ENCODE results near the gene AQP3.
"Not testable (repeated sequence)": the region's sequence is repeated elsewhere in the genome, so short reads cannot be mapped to it uniquely, and the experiment has no call there.

AQP3 gene

GRCh38 chr9:33465596-33466564, 18.5 kb upstream of the AQP3 start:
- in situ Hi-C loops (cut with MboI; ENCODE audit: low sequenced_read_pairs), result no loop called here

- in situ Hi-C loops (cut with MboI; ENCODE audit: low sequenced_read_pairs), result no loop called here
Observed at GRCh38 chr9:33465096-33465495, 17.7 kb upstream of the AQP3 start.

- in situ Hi-C loops (cut with MboI; ENCODE audit: low sequenced_read_pairs), result no loop called here
Observed at GRCh38 chr9:33464045-33464636, 16.7 kb upstream of the AQP3 start.

- in situ Hi-C loops (cut with MboI; ENCODE audit: low sequenced_read_pairs), result no loop called here
Observed at GRCh38 chr9:33463151-33463550, 15.8 kb upstream of the AQP3 start.

GRCh38 chr9:33461492-33461891, 14.1 kb upstream of the AQP3 start:
- in situ Hi-C loops (cut with MboI; ENCODE audit: low sequenced_read_pairs), result no loop called here

- in situ Hi-C loops (cut with MboI; ENCODE audit: low sequenced_read_pairs), result no loop called here
Observed at GRCh38 chr9:33460854-33461253, 13.5 kb upstream of the AQP3 start.

- in situ Hi-C loops (cut with MboI; ENCODE audit: low sequenced_read_pairs), result no loop called here
Observed at GRCh38 chr9:33459115-33459514, 11.7 kb upstream of the AQP3 start.

- in situ Hi-C loops (cut with MboI; ENCODE audit: low sequenced_read_pairs), result no loop called here
Observed at GRCh38 chr9:33458444-33458843, 11.1 kb upstream of the AQP3 start.

- in situ Hi-C loops (cut with MboI; ENCODE audit: low sequenced_read_pairs), result no loop called here
Observed at GRCh38 chr9:33455945-33456344, 8.6 kb upstream of the AQP3 start.

- in situ Hi-C loops (cut with MboI; ENCODE audit: low sequenced_read_pairs), result not testable (repeated sequence)
Observed at GRCh38 chr9:33455456-33455855, 8.1 kb upstream of the AQP3 start.

- in situ Hi-C loops (cut with MboI; ENCODE audit: low sequenced_read_pairs), result not testable (repeated sequence)
Observed at GRCh38 chr9:33454661-33455026, 7.3 kb upstream of the AQP3 start.

- in situ Hi-C loops (cut with MboI; ENCODE audit: low sequenced_read_pairs), result no loop called here
Observed at GRCh38 chr9:33453999-33454660, 6.7 kb upstream of the AQP3 start.

GRCh38 chr9:33453286-33453860, 6.0 kb upstream of the AQP3 start:
- in situ Hi-C loops (cut with MboI; ENCODE audit: low sequenced_read_pairs), result no loop called here

- in situ Hi-C loops (cut with MboI; ENCODE audit: low sequenced_read_pairs), result no loop called here
Observed at GRCh38 chr9:33452828-33453271, 5.5 kb upstream of the AQP3 start.

GRCh38 chr9:33450621-33451146, 3.3 kb upstream of the AQP3 start:
- in situ Hi-C loops (cut with MboI; ENCODE audit: low sequenced_read_pairs), result no loop called here

GRCh38 chr9:33449715-33450114, 2.3 kb upstream of the AQP3 start:
- in situ Hi-C loops (cut with MboI; ENCODE audit: low sequenced_read_pairs), result no loop called here

- in situ Hi-C loops (cut with MboI; ENCODE audit: low sequenced_read_pairs), result no loop called here
Observed at GRCh38 chr9:33447799-33448553, 583 bp upstream of the AQP3 start.

GRCh38 chr9:33446240-33446945, 1.0 kb downstream of the AQP3 start:
- in situ Hi-C loops (cut with MboI; ENCODE audit: low sequenced_read_pairs), result no loop called here

- in situ Hi-C loops (cut with MboI; ENCODE audit: low sequenced_read_pairs), result no loop called here
Observed at GRCh38 chr9:33445389-33446239, 1.8 kb downstream of the AQP3 start.

Measured in HL-60/S4 treated with phorbol 12-myristate 13-acetate at 8.2 ng/mL for 4 days and 3 days (cell line).